ENCODE measurements around the gene FOXJ2. TPM values are rescaled to one million over a fixed set of nuclear protein-coding genes. Genes with fewer than 3 reads are reported as not detected.

The FOXJ2 gene
- total RNA-seq, 1 experiment from 2014 or later: 5.5 TPM

DNA sequence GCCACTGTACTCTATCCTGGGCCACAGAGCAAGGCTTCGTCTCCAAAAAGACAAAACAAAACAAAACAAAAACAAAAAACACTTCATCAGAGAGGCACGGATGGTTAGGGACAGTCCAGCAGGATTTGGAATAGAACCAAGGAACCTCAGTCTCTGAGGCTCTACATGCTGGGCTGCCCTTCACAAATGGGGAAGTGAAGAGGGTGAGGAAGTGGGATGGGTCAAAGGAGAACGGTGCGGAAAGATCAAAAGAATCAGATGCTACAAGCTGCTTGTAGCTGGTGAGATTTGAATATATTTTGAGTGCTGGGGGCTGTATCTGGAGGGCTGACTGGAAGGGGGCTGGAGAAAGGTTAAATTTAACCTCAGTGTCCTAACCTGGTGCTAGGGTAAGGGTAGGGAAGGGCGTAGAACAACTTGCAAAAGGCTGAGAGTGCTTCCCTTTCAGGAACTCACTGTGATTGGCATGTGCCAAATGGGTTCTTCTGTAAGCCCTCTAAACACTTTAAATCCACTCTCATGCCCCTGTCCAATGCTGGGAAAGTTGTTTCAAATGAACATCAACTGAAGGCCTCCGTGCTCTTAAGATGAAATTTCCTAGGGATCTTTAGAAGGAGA lies 4.6 kb downstream of the FOXJ2 start:
- Histone ChIP-seq H3K4me2 (ENCODE audit: insufficient read depth, insufficient read length, low read length) (no peak overlapping the region), H3K4me1 (ENCODE audit: insufficient read depth, low read length) (peaks cover 27% of the 10 kb centered on the region; the same call in 1 of the 2 replicates), H3K79me1 (ENCODE audit: insufficient read depth, low read depth, low read length, poor library complexity, severe bottlenecking) (no peaks in the 10 kb centered on the region), H3K4ac (ENCODE audit: low read depth, low read length) (no peak overlapping the region), H4K91ac (ENCODE audit: insufficient read length, low read depth, low read length) (no peak overlapping the region), H3K9ac (ENCODE audit: extremely low read depth, insufficient read length, low read length) (no peak overlapping the region), H3K27ac (ENCODE audit: insufficient read length, low read depth, low read length) (no peak overlapping the region), H4K8ac (replicated peaks; ENCODE audit: insufficient read length, low read depth, low read length) (no peak overlapping the region), H3K23me2 (ENCODE audit: insufficient read length, low read depth, low read length, poor library complexity, severe bottlenecking) (peaks cover 10% of the 10 kb centered on the region), H3T11ph (ENCODE audit: low read length) (no peak overlapping the region), H4K5ac (ENCODE audit: insufficient read length, low read depth, low read length) (no peak overlapping the region), H3K14ac (ENCODE audit: insufficient read depth, low read length) (no peak overlapping the region), H2BK15ac (ENCODE audit: low read depth, low read length) (no peak overlapping the region), H2BK12ac (ENCODE audit: insufficient read length, low read depth, low read length) (no peak overlapping the region), H2BK5ac (ENCODE audit: insufficient read length, low read length) (no peak overlapping the region), H3K79me2 (ENCODE audit: insufficient read depth, low read length) (no peaks in the 10 kb centered on the region; the same call in 1 of the 2 replicates), H2AFZ (ENCODE audit: low read length) (no peak overlapping the region), H3K9me3 (ENCODE audit: control insufficient read depth, low read depth, low read length) (no peaks in the 10 kb centered on the region), H2AK5ac (ENCODE audit: insufficient read length, low read length) (no peak overlapping the region), H2BK20ac (ENCODE audit: low read depth, low read length, poor library complexity, severe bottlenecking) (no peak overlapping the region), H2BK120ac (ENCODE audit: low read depth, low read length, poor library complexity, severe bottlenecking) (no peak overlapping the region), H3K18ac (ENCODE audit: insufficient read length, low read depth, low read length) (no peak overlapping the region), H3K23ac (ENCODE audit: insufficient read length, low read depth, low read length) (no peak overlapping the region), H3K27me3 (ENCODE audit: insufficient read depth, low read length) (no peaks in the 10 kb centered on the region), H4K20me1 (ENCODE audit: control insufficient read depth, insufficient read depth, insufficient read length) (no peaks in the 10 kb centered on the region), H3K56ac (ENCODE audit: insufficient read length, low read depth, low read length) (no peak overlapping the region)
- Mint-ChIP-seq H3K4me1 (peaks cover 55 to 63% of the 10 kb centered on the region in 2 experiments), H3K9me3 (no peaks in the 10 kb centered on the region), H3K27ac (peak overlapping the region in 1 of 3 experiments; percentile 56; a peak in 1 of 7 replicates), H3K27me3 (ENCODE audit: low read depth) (peaks cover 3% of the 10 kb centered on the region), H3K36me3 (ENCODE audit: insufficient read depth in 1 of 3, low read depth in 3 of 3) (peaks cover 1 to 13% (median 4%) of the 10 kb centered on the region in 3 experiments; a peak in 4 of 7 replicates), H3K4me3 (peak overlapping the region in 1 of 2 experiments; percentile 61; a peak in 2 of 5 replicates)
- no CpG with 5 or more reads among the region's 6 CpGs for WGBS (ENCODE audit: extremely low coverage, insufficient read length, low lambda C conversion rate)
- no peak for DNase-seq
- TF ChIP-seq CTCF (conservative IDR thresholded peaks at IDR 0.05): no peak

Measured in H9 (cell line).